Measurements from ENCODE around the gene ALKBH5.

DNA sequence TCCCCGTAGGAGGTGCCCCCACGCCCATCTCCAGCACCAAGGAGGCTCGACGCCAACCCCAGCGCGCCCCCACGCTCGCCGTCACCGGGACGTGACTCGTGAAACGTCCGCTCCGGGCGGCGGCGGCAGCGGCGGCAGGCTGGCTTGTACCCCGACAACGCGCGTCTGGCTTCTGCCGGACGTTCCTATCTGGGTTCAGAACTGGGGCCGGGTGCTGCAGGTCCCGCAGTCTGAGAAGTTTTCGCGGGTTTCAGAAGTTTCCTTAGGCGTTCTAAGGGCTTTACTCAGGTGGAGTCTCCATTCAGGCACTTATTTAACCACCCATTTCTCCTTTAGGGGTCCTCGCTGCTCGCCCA lies 672 bp upstream of the ALKBH5 start:
- peak in 2 of 3 donors; percentile 61 to 70 for TF ChIP-seq POLR2A (IDR thresholded peaks at IDR 0.05)
- no peak for TF ChIP-seq CTCF (IDR thresholded peaks at IDR 0.05)
